ENCODE measurements around the gene NAP1L1. TPM values are rescaled to one million over a fixed set of nuclear protein-coding genes. Genes with fewer than 3 reads are reported as not detected.

NAP1L1 gene
- total RNA-seq, 1 experiment from 2014 or later: 587 TPM

- BruUV-seq (replicated peaks): no TSS peak
- H3K9me2 ChIP-seq (ENCODE audit: insufficient read depth): no peaks in the 10 kb centered on the region
- H3K9me3 ChIP-seq (ENCODE audit: insufficient read depth, low read depth): no peaks in the 10 kb centered on the region
- ChIA-PET POLR2A (ENCODE audit: unreplicated experiment) (no interaction called here), CTCF (no interaction called here)
- H3K4me3 ChIP-seq: no peak overlapping the region
- intact Hi-C loops (cut with micrococcal nuclease; ENCODE audit: unreplicated experiment): no loop called here
- H3K4me1 ChIP-seq (replicated peaks; ENCODE audit: insufficient read depth): no peaks in the 10 kb centered on the region
- H3K79me2 ChIP-seq (ENCODE audit: low read depth): no peaks in the 10 kb centered on the region
- TF ChIP-seq EZH2 (IDR thresholded peaks at IDR 0.05; ENCODE audit: low read depth): no peak
- no peak overlapping the region for H2AFZ ChIP-seq
- peaks cover 56% of the 10 kb centered on the region for H3K36me3 ChIP-seq (ENCODE audit: low read depth)
- DNase-seq: no peak
- no peak overlapping the region for H3K27ac ChIP-seq
- no peaks in the 10 kb centered on the region for H3K27me3 ChIP-seq (ENCODE audit: insufficient read depth, low read depth)
- peaks cover 47% of the 10 kb centered on the region; the same call in 1 of the 2 replicates for H3F3A ChIP-seq (ENCODE audit: insufficient read depth, low read depth)
- H3K4me2 ChIP-seq: no peak overlapping the region
- no peaks in the 10 kb centered on the region for H4K20me1 ChIP-seq (ENCODE audit: insufficient read depth)
Measured at GRCh38 chr12:76049575-76050251, 34.8 kb downstream of the NAP1L1 start.

DNA sequence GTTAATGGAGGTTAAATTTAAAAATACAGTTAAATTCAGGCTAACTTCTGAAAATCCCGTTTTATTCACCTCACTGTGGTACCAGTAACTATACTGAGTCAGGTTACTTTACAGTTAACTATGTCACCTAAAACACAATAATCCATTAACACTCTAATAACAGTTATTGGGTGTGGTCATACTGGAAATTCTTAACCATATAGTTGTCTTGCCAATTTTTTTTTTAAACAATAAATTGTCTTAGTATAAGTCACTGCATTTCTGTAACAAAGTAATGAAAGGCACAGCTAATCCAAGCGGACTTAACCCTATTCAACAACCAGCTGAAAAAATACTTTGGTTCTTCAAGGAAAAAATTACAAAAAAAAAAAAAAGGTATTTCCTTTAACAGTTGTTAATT, 36.7 kb downstream of the NAP1L1 start:
- no peak overlapping the region for H3K27ac ChIP-seq

DNA sequence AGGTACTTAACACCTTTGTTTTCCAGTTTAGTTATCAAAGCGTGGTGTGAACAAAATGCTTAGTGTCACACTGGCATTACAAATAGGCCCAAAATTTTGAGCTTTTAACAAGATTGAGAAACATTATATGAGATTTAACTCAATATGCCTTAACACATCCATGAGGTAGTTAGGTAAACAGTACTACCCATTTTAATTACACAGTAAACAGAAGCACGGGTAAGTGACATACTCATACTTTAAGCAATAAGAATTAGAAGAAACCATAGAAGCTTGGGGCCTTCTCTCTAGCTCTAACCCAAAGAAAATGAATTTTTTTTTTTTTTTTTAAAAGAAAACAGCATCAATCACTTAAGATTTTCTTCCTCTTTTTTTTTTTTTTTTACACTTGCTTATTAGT, 37.4 kb downstream of the NAP1L1 start:
- POLR2A ChIA-PET (ENCODE audit: unreplicated experiment): no interaction called here
- Histone ChIP-seq H3K4me3 (no peak overlapping the region), H3K79me2 (ENCODE audit: low read depth) (no peaks in the 10 kb centered on the region), H2AFZ (no peak overlapping the region), H3K9me3 (ENCODE audit: insufficient read depth, low read depth) (no peaks in the 10 kb centered on the region), H3K27me3 (ENCODE audit: insufficient read depth, low read depth) (no peaks in the 10 kb centered on the region), H3F3A (ENCODE audit: insufficient read depth, low read depth) (peaks cover 64% of the 10 kb centered on the region; the same call in 1 of the 2 replicates), H3K27ac (no peak overlapping the region), H4K20me1 (ENCODE audit: insufficient read depth) (no peaks in the 10 kb centered on the region), H3K4me1 (replicated peaks; ENCODE audit: insufficient read depth) (no peaks in the 10 kb centered on the region), H3K9me2 (ENCODE audit: insufficient read depth) (no peaks in the 10 kb centered on the region), H3K4me2 (no peak overlapping the region), H3K36me3 (ENCODE audit: low read depth) (peaks cover 30% of the 10 kb centered on the region)
- no peak for TF ChIP-seq CTCF (conservative IDR thresholded peaks at IDR 0.05)
- TF ChIP-seq EZH2 (IDR thresholded peaks at IDR 0.05; ENCODE audit: low read depth): no peak
- CTCF ChIA-PET: no interaction called here
- intact Hi-C loops (cut with micrococcal nuclease; ENCODE audit: unreplicated experiment): no loop called here
- BruUV-seq (replicated peaks): no TSS peak
- DNase-seq: no peak

More for the DNA sequence above, 36.7 kb downstream of the NAP1L1 start:
- Histone ChIP-seq H3K27me3 (ENCODE audit: insufficient read depth, low read depth) (no peaks in the 10 kb centered on the region), H3K4me1 (replicated peaks; ENCODE audit: insufficient read depth) (no peaks in the 10 kb centered on the region), H3K4me3 (no peak overlapping the region), H4K20me1 (ENCODE audit: insufficient read depth) (no peaks in the 10 kb centered on the region), H3K79me2 (ENCODE audit: low read depth) (no peaks in the 10 kb centered on the region), H3F3A (ENCODE audit: insufficient read depth, low read depth) (peaks cover 59% of the 10 kb centered on the region; the same call in 1 of the 2 replicates), H3K9me3 (ENCODE audit: insufficient read depth, low read depth) (no peaks in the 10 kb centered on the region), H2AFZ (no peak overlapping the region), H3K9me2 (ENCODE audit: insufficient read depth) (no peaks in the 10 kb centered on the region), H3K4me2 (no peak overlapping the region), H3K36me3 (ENCODE audit: low read depth) (peaks cover 37% of the 10 kb centered on the region)
- ChIA-PET POLR2A (ENCODE audit: unreplicated experiment) (interaction anchor here (0.6 kb wide), 1 partner anchor 395 kb away, joined by 4 read pairs; no protein-coding TSS in a partner anchor), CTCF (interaction anchor here (0.6 kb wide), 1 partner anchor 79 kb away, joined by 8 read pairs; no protein-coding TSS in a partner anchor)
- TF ChIP-seq CTCF (conservative IDR thresholded peaks at IDR 0.05) (no peak), EZH2 (IDR thresholded peaks at IDR 0.05; ENCODE audit: low read depth) (no peak)
- DNase-seq: no peak
- BruUV-seq (replicated peaks): no TSS peak
- intact Hi-C loops (cut with micrococcal nuclease; ENCODE audit: unreplicated experiment): no loop called here

Data from PC-9 (cell line).